Measurements from ENCODE around the gene PANX1. TPM values are rescaled to one million over a fixed set of nuclear protein-coding genes. Genes with fewer than 3 reads are reported as not detected.

PANX1 gene
- total RNA-seq, 1 experiment from 2014 or later: 21.9 TPM

DNA sequence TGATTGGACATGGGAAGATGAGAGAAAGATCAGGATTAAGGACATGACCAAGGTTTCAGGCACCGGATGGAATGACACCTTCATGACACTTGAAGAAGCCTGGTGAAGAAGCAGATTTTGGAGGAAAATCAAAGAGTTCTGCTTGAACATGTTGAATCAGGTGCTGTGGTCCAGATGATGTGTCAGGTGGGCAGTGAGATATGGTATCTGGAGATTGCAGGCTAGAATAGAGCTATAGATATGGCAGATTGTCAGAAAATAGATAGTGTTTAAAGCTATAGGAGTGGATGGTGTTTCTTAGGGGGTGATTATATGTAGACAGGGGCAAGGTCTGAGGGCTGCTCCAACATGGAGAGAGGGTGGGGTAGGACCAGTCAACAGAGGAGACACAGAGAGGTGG, 40.2 kb downstream of the PANX1 start:
- H3K9me2 ChIP-seq (ENCODE audit: insufficient read depth): no peaks in the 10 kb centered on the region
- RAD21 ChIA-PET (ENCODE audit: low non-redundant PET in 1 of 2, low total read pairs in 2 of 2, uncharacterized antibody in 2 of 2, unreplicated experiment in 2 of 2): no interaction called here

More for the DNA sequence above, 40.2 kb downstream of the PANX1 start:
- TF ChIP-seq ZNF274 (IDR thresholded peaks at IDR 0.05; ENCODE audit: low read depth, low read length) (no peak), SP1 (IDR thresholded peaks at IDR 0.05; ENCODE audit: low read depth) (no peak), ZFX (IDR thresholded peaks at IDR 0.05) (no peak), SIN3A (IDR thresholded peaks at IDR 0.05; ENCODE audit: low read depth) (no peak), EGR1 (IDR thresholded peaks at IDR 0.05; ENCODE audit: low read depth) (no peak), RAD21 (IDR thresholded peaks at IDR 0.05; ENCODE audit: low read depth) (no peak), SRF (IDR thresholded peaks at IDR 0.05; ENCODE audit: low read depth) (no peak), JUND (IDR thresholded peaks at IDR 0.05) (no peak), TCF7L2 (IDR thresholded peaks at IDR 0.05; ENCODE audit: borderline replicate concordance, extremely low read depth, insufficient read depth, insufficient read length) (no peak), EZH2 (IDR thresholded peaks at IDR 0.05) (no peak), EZH2phosphoT487 (IDR thresholded peaks at IDR 0.05; ENCODE audit: borderline replicate concordance) (no peak), CEBPB (IDR thresholded peaks at IDR 0.05; ENCODE audit: low read depth) (no peak), CBX3 (IDR thresholded peaks at IDR 0.05; ENCODE audit: low read depth) (no peak), POLR2A (IDR thresholded peaks at IDR 0.05; ENCODE audit: borderline replicate concordance, extremely low read depth, insufficient read depth, insufficient read length) (no peak)
- TF ChIP-seq, protein P1, sequence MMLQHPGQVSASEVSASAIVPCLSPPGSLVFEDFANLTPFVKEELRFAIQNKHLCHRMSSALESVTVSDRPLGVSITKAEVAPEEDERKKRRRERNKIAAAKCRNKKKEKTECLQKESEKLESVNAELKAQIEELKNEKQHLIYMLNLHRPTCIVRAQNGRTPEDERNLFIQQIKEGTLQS (IDR thresholded peaks at IDR 0.05): no peak
- TF ChIP-seq, protein P2, sequence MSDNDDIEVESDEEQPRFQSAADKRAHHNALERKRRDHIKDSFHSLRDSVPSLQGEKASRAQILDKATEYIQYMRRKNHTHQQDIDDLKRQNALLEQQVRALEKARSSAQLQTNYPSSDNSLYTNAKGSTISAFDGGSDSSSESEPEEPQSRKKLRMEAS (IDR thresholded peaks at IDR 0.05): no peak
- TF ChIP-seq, protein P3, sequence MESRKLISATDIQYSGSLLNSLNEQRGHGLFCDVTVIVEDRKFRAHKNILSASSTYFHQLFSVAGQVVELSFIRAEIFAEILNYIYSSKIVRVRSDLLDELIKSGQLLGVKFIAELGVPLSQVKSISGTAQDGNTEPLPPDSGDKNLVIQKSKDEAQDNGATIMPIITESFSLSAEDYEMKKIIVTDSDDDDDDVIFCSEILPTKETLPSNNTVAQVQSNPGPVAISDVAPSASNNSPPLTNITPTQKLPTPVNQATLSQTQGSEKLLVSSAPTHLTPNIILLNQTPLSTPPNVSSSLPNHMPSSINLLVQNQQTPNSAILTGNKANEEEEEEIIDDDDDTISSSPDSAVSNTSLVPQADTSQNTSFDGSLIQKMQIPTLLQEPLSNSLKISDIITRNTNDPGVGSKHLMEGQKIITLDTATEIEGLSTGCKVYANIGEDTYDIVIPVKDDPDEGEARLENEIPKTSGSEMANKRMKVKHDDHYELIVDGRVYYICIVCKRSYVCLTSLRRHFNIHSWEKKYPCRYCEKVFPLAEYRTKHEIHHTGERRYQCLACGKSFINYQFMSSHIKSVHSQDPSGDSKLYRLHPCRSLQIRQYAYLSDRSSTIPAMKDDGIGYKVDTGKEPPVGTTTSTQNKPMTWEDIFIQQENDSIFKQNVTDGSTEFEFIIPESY (IDR thresholded peaks at IDR 0.05; ENCODE audit: extremely low read depth, insufficient replicate concordance, low read length): no peak
- Histone ChIP-seq H3K9me3 (ENCODE audit: control insufficient read depth in 1 of 2, insufficient read depth in 1 of 2, low read depth in 1 of 2, low read length in 2 of 2) (no peaks in the 10 kb centered on the region), H2AFZ (ENCODE audit: low read depth, low read length, poor library complexity, severe bottlenecking) (no peak overlapping the region), H3K4me2 (ENCODE audit: low read length) (no peak overlapping the region), H3K4me1 (ENCODE audit: control insufficient read depth in 1 of 2, insufficient read depth in 2 of 2, low read length in 2 of 2) (no peaks in the 10 kb centered on the region), H3K36me3 (ENCODE audit: control insufficient read depth in 1 of 2, insufficient read depth in 2 of 2, low read length in 2 of 2) (no peaks in the 10 kb centered on the region), H4K20me1 (ENCODE audit: insufficient read depth) (no peaks in the 10 kb centered on the region), H3K79me2 (ENCODE audit: insufficient read depth, low read length) (peaks cover 70% of the 10 kb centered on the region), H3K4me3 (replicated peaks in 1 of 2; ENCODE audit: low read depth in 1 of 2, low read length in 2 of 2) (no peak overlapping the region), H3K27me3 (ENCODE audit: insufficient read depth, low read length) (no peaks in the 10 kb centered on the region), H3K27ac (ENCODE audit: low read depth, low read length) (no peak overlapping the region), H3K9ac (ENCODE audit: low read length) (no peak overlapping the region)
- DNase-seq (ENCODE audit: low read depth, low spot score) (no peak), ATAC-seq (no peak)
- intact Hi-C loops (cut with micrococcal nuclease): no loop called here
- no TSS peak for BruUV-seq (replicated peaks)
- POLR2A ChIA-PET: no interaction called here
- CTCF ChIA-PET: no interaction called here

Data from HCT116 (cell line).